ENCODE results near the gene GADD45B. TPM values are rescaled to one million over a fixed set of nuclear protein-coding genes. Genes with fewer than 3 reads are reported as not detected.

GADD45B gene
- total and polyA plus RNA-seq, 10 of the 15 experiments (the other 5 are each of a cell fraction or from before 2014, with no cell fraction given): 2.4 to 180 (median 91.1) TPM

- ChIA-PET RAD21 (ENCODE audit: unreplicated experiment) (no interaction called here), SMC1A (ENCODE audit: uncharacterized antibody, unreplicated experiment) (no interaction called here), CTCF (interaction anchor here (0.6 kb wide), 1 partner anchor 26 kb away, joined by 3 read pairs; no protein-coding TSS in a partner anchor), POLR2A (interaction anchor here (1.3 kb wide), 1 partner anchor 9 kb away, joined by 3 read pairs; the partner anchor contains the start of gene TIMM13)
- Histone ChIP-seq H3K9me3 (replicated peaks; ENCODE audit: control insufficient read depth, insufficient read depth, low read length) (no peaks in the 10 kb centered on the region), H3K79me2 (ENCODE audit: control insufficient read depth, insufficient read depth, low read length) (no peaks in the 10 kb centered on the region), H3K4me2 (ENCODE audit: control insufficient read depth, insufficient read depth) (no peak overlapping the region), H4K20me1 (ENCODE audit: control insufficient read depth, insufficient read depth) (no peaks in the 10 kb centered on the region), H3K4me3 (no peak overlapping the region), H3K27ac (ENCODE audit: control insufficient read depth, insufficient read depth) (no peak overlapping the region), H2AFZ (ENCODE audit: control insufficient read depth, low read depth, low read length) (no peak overlapping the region), H3K27me3 (replicated peaks in 1 of 2; ENCODE audit: control insufficient read depth in 2 of 2, insufficient read depth in 2 of 2, low read length in 1 of 2) (no peaks in the 10 kb centered on the region), H3K9ac (ENCODE audit: control insufficient read depth, insufficient read depth, low read length) (no peak overlapping the region), H3K4me1 (ENCODE audit: control insufficient read depth, insufficient read depth, low read length) (no peaks in the 10 kb centered on the region), H3K36me3 (ENCODE audit: control insufficient read depth in 2 of 2, insufficient read depth in 2 of 2, low read length in 1 of 2) (peaks cover 22 to 57% of the 10 kb centered on the region in 2 experiments)
- DNase-seq (ENCODE audit: low read depth, low spot score) (no peak), ATAC-seq (no peak), FAIRE-seq (no peak)
- TF ChIP-seq SRF (IDR thresholded peaks at IDR 0.05; ENCODE audit: low read depth in 2 of 2, low read length in 2 of 2): no peak
- TF ChIP-seq ATF7 (IDR thresholded peaks at IDR 0.05; ENCODE audit: low read depth): no peak
- no peak for TF ChIP-seq ATF2 (IDR thresholded peaks at IDR 0.05; ENCODE audit: low read length)
- peak; percentile 28; the same call in 1 of the 2 replicates for TF ChIP-seq POLR2A (IDR thresholded peaks at IDR 0.05; ENCODE audit: low read depth, low read length)
- intact Hi-C loops (cut with micrococcal nuclease; ENCODE audit: unreplicated experiment): no loop called here
- 91% methylated on average over 15 of the region's 15 CpGs for WGBS (ENCODE audit: insufficient coverage, insufficient replicate concordance, low lambda C conversion rate, missing lambda C conversion rate)
- no TSS peak for BruUV-seq (replicated peaks)
- in situ Hi-C loops (cut with MboI): no loop called here
Observed at GRCh38 chr19:2436926-2437325, 39.0 kb upstream of the GADD45B start.

GRCh38 chr19:2438178-2438577, 37.7 kb upstream of the GADD45B start:
- no peak for ATAC-seq
- ChIA-PET RAD21 (ENCODE audit: unreplicated experiment) (interaction anchor here (0.7 kb wide), 1 partner anchor 183 kb away, joined by 3 read pairs; no protein-coding TSS in a partner anchor), SMC1A (ENCODE audit: uncharacterized antibody, unreplicated experiment) (no interaction called here), CTCF (interaction anchor here (0.7 kb wide), 1 partner anchor 11 kb away, joined by 3 read pairs; the partner anchor contains the start of gene TIMM13), POLR2A (interaction anchor here (0.5 to 0.7 kb wide), 3 partner anchors 11 to 40 kb away, joined by 4 to 11 read pairs (median 6); no protein-coding TSS in a partner anchor)
- no peaks in the 10 kb centered on the region for H4K20me1 ChIP-seq (ENCODE audit: control insufficient read depth, insufficient read depth)
- H3K79me2 ChIP-seq (ENCODE audit: control insufficient read depth, insufficient read depth, low read length): no peaks in the 10 kb centered on the region
- no TSS peak for BruUV-seq (replicated peaks)
- H3K27ac ChIP-seq (ENCODE audit: control insufficient read depth, insufficient read depth): no peak overlapping the region
- H3K27me3 ChIP-seq (replicated peaks in 1 of 2; ENCODE audit: control insufficient read depth in 2 of 2, insufficient read depth in 2 of 2, low read length in 1 of 2): no peaks in the 10 kb centered on the region
- H3K4me2 ChIP-seq (ENCODE audit: control insufficient read depth, insufficient read depth): no peak overlapping the region
- WGBS (ENCODE audit: insufficient coverage, insufficient replicate concordance, low lambda C conversion rate, missing lambda C conversion rate): 97% methylated on average over 14 of the region's 20 CpGs
- no peaks in the 10 kb centered on the region for H3K4me1 ChIP-seq (ENCODE audit: control insufficient read depth, insufficient read depth, low read length)
- intact Hi-C loops (cut with micrococcal nuclease; ENCODE audit: unreplicated experiment) (no loop called here), in situ Hi-C loops (cut with MboI) (no loop called here)
- DNase-seq (ENCODE audit: low read depth, low spot score): no peak
- H3K36me3 ChIP-seq (ENCODE audit: control insufficient read depth in 2 of 2, insufficient read depth in 2 of 2, low read length in 1 of 2): peaks cover 22 to 54% of the 10 kb centered on the region in 2 experiments
- H3K9me3 ChIP-seq (replicated peaks; ENCODE audit: control insufficient read depth, insufficient read depth, low read length): no peaks in the 10 kb centered on the region
- H2AFZ ChIP-seq (ENCODE audit: control insufficient read depth, low read depth, low read length): no peak overlapping the region
- H3K4me3 ChIP-seq: no peak overlapping the region
- FAIRE-seq: no peak
- no peak overlapping the region for H3K9ac ChIP-seq (ENCODE audit: control insufficient read depth, insufficient read depth, low read length)
- TF ChIP-seq SUPT20H (IDR thresholded peaks at IDR 0.05; ENCODE audit: borderline replicate concordance, control insufficient read depth, low read depth, low read length) (no peak), RB1 (IDR thresholded peaks at IDR 0.05; ENCODE audit: borderline replicate concordance) (no peak), POLR2A (IDR thresholded peaks at IDR 0.05; ENCODE audit: low read depth, low read length) (peak; percentile 30)
